Ishikawa (cell line): ENCODE data around the gene HOATZ.

Experiments used
- CEBPB ChIP-seq: IDR thresholded peaks from 2 replicates; pipeline ENCODE4 v1.6.1; 2012
- CREB1 ChIP-seq: IDR thresholded peaks from 2 replicates; pipeline ENCODE4 v1.6.1; 2012; ENCODE audit warnings: low read depth
- EGR1 ChIP-seq: IDR thresholded peaks from 2 replicates; pipeline ENCODE4 v1.6.1; 2012
- EP300 ChIP-seq: IDR thresholded peaks from 2 replicates; pipeline ENCODE4 v1.6.1; 2012; ENCODE audit warnings: borderline replicate concordance
- FOXM1 ChIP-seq: IDR thresholded peaks from 2 replicates; pipeline ENCODE4 v1.6.1; 2012; ENCODE audit warnings: low read depth, borderline replicate concordance
- MAX ChIP-seq: IDR thresholded peaks from 2 replicates; pipeline ENCODE4 v1.6.1; 2012
- NFIC ChIP-seq: IDR thresholded peaks from 2 replicates; pipeline ENCODE4 v1.6.1; 2012
- RAD21 ChIP-seq: IDR thresholded peaks from 2 replicates; pipeline ENCODE4 v1.6.1; 2012; ENCODE audit warnings: low read depth
- REST ChIP-seq: IDR thresholded peaks from 2 replicates; pipeline ENCODE4 v1.6.1; 2012; ENCODE audit warnings: low read depth, mild to moderate bottlenecking
- TAF1 ChIP-seq: IDR thresholded peaks from 2 replicates; pipeline ENCODE4 v1.6.1; 2012; ENCODE audit warnings: low read depth, mild to moderate bottlenecking
- TCF12 ChIP-seq: IDR thresholded peaks from 2 replicates; pipeline ENCODE4 v1.6.1; 2012; ENCODE audit warnings: low read depth
- TEAD4 ChIP-seq: IDR thresholded peaks from 2 replicates; pipeline ENCODE4 v1.6.1; 2012
- YY1 ChIP-seq: IDR thresholded peaks from 2 replicates; pipeline ENCODE4 v1.6.1; 2012; ENCODE audit warnings: low read depth
- ZBTB7A ChIP-seq: IDR thresholded peaks from 2 replicates; pipeline ENCODE4 v1.6.1; 2012; ENCODE audit warnings: low read depth
- TF ChIP-seq, protein P1 (sequence below): IDR thresholded peaks from 2 replicates; pipeline ENCODE4 v1.6.1; 2012

The HOATZ gene

GRCh38 chr11:111550258-111550657 lies 35.7 kb downstream of the HOATZ start:
- TF ChIP-seq CREB1, result no peak
- TF ChIP-seq EGR1, result no peak

DNA sequence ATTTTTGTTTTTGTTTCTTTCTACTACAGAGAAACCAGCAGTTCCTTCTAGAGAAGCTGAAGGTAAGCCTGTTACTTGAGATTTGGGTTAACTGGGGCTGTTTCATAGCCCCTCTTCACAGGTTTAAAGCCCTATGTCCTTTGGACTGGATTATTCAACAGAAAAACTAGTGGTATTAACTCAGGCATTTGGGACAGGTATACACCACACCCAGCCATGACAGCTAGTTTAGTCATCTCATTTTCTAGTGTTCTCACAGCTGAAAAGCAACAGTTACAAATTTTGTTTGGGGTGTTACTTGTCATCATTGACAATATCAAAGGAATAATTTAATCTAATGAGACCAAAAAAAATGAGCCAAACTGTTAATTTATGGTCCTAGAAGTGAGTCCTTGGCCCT lies 40.0 kb downstream of the HOATZ start:
- TF ChIP-seq FOXM1 (no peak), TEAD4 (no peak), CEBPB (no peak), CREB1 (no peak), TCF12 (no peak), ZBTB7A (no peak), REST (no peak)

DNA sequence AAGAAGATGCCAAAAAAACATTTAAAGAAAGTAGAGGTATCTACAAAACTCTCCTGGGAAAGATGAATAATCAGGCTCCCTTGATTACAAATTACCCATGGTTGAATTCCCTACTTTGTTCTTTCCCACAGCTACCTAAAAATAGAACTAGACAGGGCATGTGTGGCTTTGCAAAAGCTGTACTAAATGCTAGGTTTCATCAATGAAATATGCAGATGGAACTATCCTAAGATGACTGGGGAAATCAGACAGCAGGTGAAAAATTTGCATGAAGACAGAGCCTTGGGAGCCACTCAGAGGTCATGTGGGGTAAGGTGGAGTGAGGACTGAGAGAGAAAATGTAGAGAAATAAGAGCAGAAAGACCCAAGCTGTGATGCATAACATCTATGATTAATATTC lies 40.7 kb downstream of the HOATZ start:
- TF ChIP-seq CEBPB (no peak), ZBTB7A (no peak), MAX (no peak), YY1 (no peak), FOXM1 (no peak), TEAD4 (no peak), EP300 (no peak), EGR1 (no peak), NFIC (no peak), TCF12 (no peak), REST (no peak), TAF1 (no peak), CREB1 (no peak), RAD21 (no peak)
- TF ChIP-seq, protein P1, sequence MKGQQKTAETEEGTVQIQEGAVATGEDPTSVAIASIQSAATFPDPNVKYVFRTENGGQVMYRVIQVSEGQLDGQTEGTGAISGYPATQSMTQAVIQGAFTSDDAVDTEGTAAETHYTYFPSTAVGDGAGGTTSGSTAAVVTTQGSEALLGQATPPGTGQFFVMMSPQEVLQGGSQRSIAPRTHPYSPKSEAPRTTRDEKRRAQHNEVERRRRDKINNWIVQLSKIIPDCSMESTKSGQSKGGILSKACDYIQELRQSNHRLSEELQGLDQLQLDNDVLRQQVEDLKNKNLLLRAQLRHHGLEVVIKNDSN, result no peak

GRCh38 chr11:111557425-111558111 lies 43.0 kb downstream of the HOATZ start:
- no peak for TF ChIP-seq TEAD4
- no peak for TF ChIP-seq TAF1
- TF ChIP-seq CEBPB, result no peak
- TF ChIP-seq, protein P1, result no peak
- no peak for TF ChIP-seq YY1
- no peak for TF ChIP-seq FOXM1
- no peak for TF ChIP-seq ZBTB7A
- no peak for TF ChIP-seq REST
- TF ChIP-seq EP300, result no peak
- no peak for TF ChIP-seq TCF12
- no peak for TF ChIP-seq RAD21

GRCh38 chr11:111559800-111560464 lies 45.4 kb downstream of the HOATZ start:
- TF ChIP-seq YY1 (no peak), TCF12 (no peak), TEAD4 (no peak), CREB1 (no peak), TAF1 (no peak), CEBPB (no peak), REST (no peak), EP300 (no peak), EGR1 (no peak), ZBTB7A (no peak), RAD21 (no peak), FOXM1 (no peak), NFIC (no peak), MAX (no peak)
- TF ChIP-seq, protein P1, result no peak
